Body of pancreas (tissue), 4 donors: ENCODE measurements around the gene SPOUT1.

ENCODE experiments used
- POLR2A ChIP-seq, 3 donors: fragments of 450-650 bp; IDR thresholded peaks; one replicate each; pipeline ENCODE4 v1.6.1; 2016; ENCODE audit warnings: antibody characterized with exemption in 3 of 3, mild to moderate bottlenecking in 2 of 3
- TF ChIP-seq, protein P1 (sequence below), 7 experiments: fragments of 450-650 bp in 4 of 7; fragments of 200-600 bp in 3 of 7; sonication (generic) in 3 of 7; IDR thresholded peaks; one replicate each; pipeline ENCODE4 v1.5.1; 2016 to 2019; ENCODE audit warnings: antibody characterized with exemption in 7 of 7

DNA sequence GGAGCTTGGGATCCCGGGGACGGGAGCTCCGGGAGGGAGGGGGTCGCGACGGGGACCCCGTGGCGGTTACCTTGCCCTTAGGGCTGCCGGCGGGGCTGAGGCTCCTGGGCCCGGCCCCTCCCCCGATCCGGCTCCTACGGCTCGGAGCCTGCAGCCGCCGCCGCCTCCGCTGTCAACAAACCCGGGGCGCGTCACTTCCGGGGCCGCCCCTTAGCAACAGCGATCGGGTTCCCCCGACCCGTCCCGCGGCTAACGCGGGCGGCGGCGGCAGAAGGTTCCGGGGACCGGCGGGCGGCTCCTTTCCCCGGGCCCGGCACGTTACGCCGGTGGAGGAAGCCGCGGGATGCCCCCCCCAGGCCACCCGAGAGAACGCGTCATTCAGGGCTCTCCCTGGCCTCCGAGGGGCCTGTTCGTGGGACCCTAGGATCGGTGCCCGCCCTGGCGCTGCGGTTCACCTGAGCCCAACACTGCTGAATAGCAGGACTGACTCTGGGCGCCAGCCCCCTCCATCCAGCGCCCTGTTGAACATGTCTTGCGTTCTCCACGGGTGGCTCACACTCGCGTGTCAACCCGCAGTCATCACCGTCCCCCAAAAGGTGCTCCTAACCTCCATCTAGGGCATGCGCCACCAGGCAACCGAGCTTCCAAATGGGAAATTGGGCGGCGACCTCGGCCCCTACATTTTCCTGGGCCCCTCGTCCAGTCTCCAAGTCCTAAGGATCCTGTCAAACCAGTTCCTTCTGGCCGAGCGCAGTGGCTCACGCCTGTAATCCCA lies 57.7 kb downstream of the SPOUT1 start, which contains the start of gene ZER1:
- TF ChIP-seq, protein P1, sequence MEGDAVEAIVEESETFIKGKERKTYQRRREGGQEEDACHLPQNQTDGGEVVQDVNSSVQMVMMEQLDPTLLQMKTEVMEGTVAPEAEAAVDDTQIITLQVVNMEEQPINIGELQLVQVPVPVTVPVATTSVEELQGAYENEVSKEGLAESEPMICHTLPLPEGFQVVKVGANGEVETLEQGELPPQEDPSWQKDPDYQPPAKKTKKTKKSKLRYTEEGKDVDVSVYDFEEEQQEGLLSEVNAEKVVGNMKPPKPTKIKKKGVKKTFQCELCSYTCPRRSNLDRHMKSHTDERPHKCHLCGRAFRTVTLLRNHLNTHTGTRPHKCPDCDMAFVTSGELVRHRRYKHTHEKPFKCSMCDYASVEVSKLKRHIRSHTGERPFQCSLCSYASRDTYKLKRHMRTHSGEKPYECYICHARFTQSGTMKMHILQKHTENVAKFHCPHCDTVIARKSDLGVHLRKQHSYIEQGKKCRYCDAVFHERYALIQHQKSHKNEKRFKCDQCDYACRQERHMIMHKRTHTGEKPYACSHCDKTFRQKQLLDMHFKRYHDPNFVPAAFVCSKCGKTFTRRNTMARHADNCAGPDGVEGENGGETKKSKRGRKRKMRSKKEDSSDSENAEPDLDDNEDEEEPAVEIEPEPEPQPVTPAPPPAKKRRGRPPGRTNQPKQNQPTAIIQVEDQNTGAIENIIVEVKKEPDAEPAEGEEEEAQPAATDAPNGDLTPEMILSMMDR (IDR thresholded peaks at IDR 0.05), result no peak
- peak; percentile 53 to 83 (median 76) for TF ChIP-seq POLR2A (IDR thresholded peaks at IDR 0.05)
